Measurements from ENCODE around the gene ZMYND8.

Gene ZMYND8

GRCh38 chr20:47311211-47311610, 45.3 kb downstream of the ZMYND8 start:
- no peak overlapping the region for H3K27ac ChIP-seq (ENCODE audit: low read length)
- H3K79me2 ChIP-seq (ENCODE audit: insufficient read depth, low read length) = peaks cover 84% of the 10 kb centered on the region
- TF ChIP-seq EZH2 (IDR thresholded peaks at IDR 0.05; ENCODE audit: borderline replicate concordance, low read depth, low read length, severe bottlenecking) (no peak), CTCF (IDR thresholded peaks at IDR 0.05; ENCODE audit: borderline replicate concordance, extremely low read depth, low read length, poor library complexity, severe bottlenecking) (no peak)
- no peaks in the 10 kb centered on the region for H3K4me1 ChIP-seq (ENCODE audit: insufficient read depth, low read length)
- H3K9me3 ChIP-seq (ENCODE audit: insufficient read depth, low read length, severe bottlenecking) = no peaks in the 10 kb centered on the region
- no peak overlapping the region for H3K4me2 ChIP-seq (ENCODE audit: insufficient read depth, low read length)
- H2AFZ ChIP-seq (ENCODE audit: low read depth, low read length) = no peak overlapping the region
- no peaks in the 10 kb centered on the region for H3K27me3 ChIP-seq (ENCODE audit: insufficient read depth, low read length, poor library complexity)
- DNase-seq (no peak), ATAC-seq (ENCODE audit: insufficient read depth, low read depth) (no peak)
- H4K20me1 ChIP-seq (ENCODE audit: insufficient read depth, low read length) = peaks cover 57% of the 10 kb centered on the region
- H3K4me3 ChIP-seq (ENCODE audit: low read depth in 1 of 2, low read length in 2 of 2) = no peak overlapping the region
- no peak overlapping the region for H3K9ac ChIP-seq (ENCODE audit: low read depth, low read length)
- peaks cover 56% of the 10 kb centered on the region for H3K36me3 ChIP-seq (ENCODE audit: insufficient read depth, low read length)

- no peaks in the 10 kb centered on the region for H3K9me3 ChIP-seq (ENCODE audit: insufficient read depth, low read length, severe bottlenecking)
- no peak overlapping the region for H3K4me2 ChIP-seq (ENCODE audit: insufficient read depth, low read length)
- TF ChIP-seq EZH2 (IDR thresholded peaks at IDR 0.05; ENCODE audit: borderline replicate concordance, low read depth, low read length, severe bottlenecking) (no peak), CTCF (IDR thresholded peaks at IDR 0.05; ENCODE audit: borderline replicate concordance, extremely low read depth, low read length, poor library complexity, severe bottlenecking) (no peak)
- H3K79me2 ChIP-seq (ENCODE audit: insufficient read depth, low read length) = peaks cover 85% of the 10 kb centered on the region
- H3K36me3 ChIP-seq (ENCODE audit: insufficient read depth, low read length) = peaks cover 61% of the 10 kb centered on the region
- no peak overlapping the region for H3K27ac ChIP-seq (ENCODE audit: low read length)
- ATAC-seq (ENCODE audit: insufficient read depth, low read depth) (no peak), DNase-seq (no peak)
- H4K20me1 ChIP-seq (ENCODE audit: insufficient read depth, low read length) = peaks cover 55% of the 10 kb centered on the region
- H3K27me3 ChIP-seq (ENCODE audit: insufficient read depth, low read length, poor library complexity) = no peaks in the 10 kb centered on the region
- H3K9ac ChIP-seq (ENCODE audit: low read depth, low read length) = no peak overlapping the region
- no peak overlapping the region for H2AFZ ChIP-seq (ENCODE audit: low read depth, low read length)
- H3K4me1 ChIP-seq (ENCODE audit: insufficient read depth, low read length) = no peaks in the 10 kb centered on the region
- no peak overlapping the region for H3K4me3 ChIP-seq (ENCODE audit: low read depth in 1 of 2, low read length in 2 of 2)
Observed at GRCh38 chr20:47310729-47311128, 45.8 kb downstream of the ZMYND8 start.

- no peak overlapping the region for H3K4me2 ChIP-seq (ENCODE audit: insufficient read depth, low read length)
- H3K27me3 ChIP-seq (ENCODE audit: insufficient read depth, low read length, poor library complexity) = no peaks in the 10 kb centered on the region
- ATAC-seq (ENCODE audit: insufficient read depth, low read depth) (no peak), DNase-seq (no peak)
- H3K36me3 ChIP-seq (ENCODE audit: insufficient read depth, low read length) = peaks cover 66% of the 10 kb centered on the region
- H4K20me1 ChIP-seq (ENCODE audit: insufficient read depth, low read length) = peaks cover 47% of the 10 kb centered on the region
- H3K9ac ChIP-seq (ENCODE audit: low read depth, low read length) = no peak overlapping the region
- no peaks in the 10 kb centered on the region for H3K9me3 ChIP-seq (ENCODE audit: insufficient read depth, low read length, severe bottlenecking)
- H3K4me1 ChIP-seq (ENCODE audit: insufficient read depth, low read length) = no peaks in the 10 kb centered on the region
- TF ChIP-seq EZH2 (IDR thresholded peaks at IDR 0.05; ENCODE audit: borderline replicate concordance, low read depth, low read length, severe bottlenecking) (no peak), CTCF (IDR thresholded peaks at IDR 0.05; ENCODE audit: borderline replicate concordance, extremely low read depth, low read length, poor library complexity, severe bottlenecking) (no peak)
- no peak overlapping the region for H3K27ac ChIP-seq (ENCODE audit: low read length)
- no peak overlapping the region for H3K4me3 ChIP-seq (ENCODE audit: low read depth in 1 of 2, low read length in 2 of 2)
- H2AFZ ChIP-seq (ENCODE audit: low read depth, low read length) = no peak overlapping the region
- H3K79me2 ChIP-seq (ENCODE audit: insufficient read depth, low read length) = peaks cover 82% of the 10 kb centered on the region
Observed at GRCh38 chr20:47309806-47310426, 46.6 kb downstream of the ZMYND8 start.

All from DND-41 (cell line).